Panc1 (cell line): Measurements from ENCODE around the gene FGR. TPM values are rescaled to one million over a fixed set of nuclear protein-coding genes. Genes with fewer than 3 reads are reported as not detected.

Experiments
- ATAC-seq: fragments of 200-7000 bp; cut with Tn5 transposase; 2 replicates; pipeline ENCODE4 v1.9.1; 2020; ENCODE audit warnings: mild to moderate bottlenecking, moderate library complexity
- BruUV-seq: library from RNA; stranded (reverse); fragments of 400-500 nt; replicated peaks from 2 replicates; lab custom pipeline; 2021; lab: Mats Ljungman, UMichigan
- CTCF ChIA-PET: fragments of 300-600 bp; sonication (Branson Sonifier 250); formaldehyde crosslinking; loops from one replicate; lab custom pipeline; 2022; ENCODE audit warnings: antibody characterized with exemption; lab: Charles Lee
- POLR2A ChIA-PET: fragments of 300-600 bp; sonication (Branson Sonifier 250); formaldehyde crosslinking; loops from one replicate; lab custom pipeline; 2022; ENCODE audit warnings: antibody characterized with exemption; lab: Charles Lee
- DNase-seq: peaks from one replicate; pipeline ENCODE4 v3.0.0-alpha.2; 2010; ENCODE audit warnings: low read depth, low spot score
- H3K27ac ChIP-seq: 2 replicates; pipeline ENCODE4 v1.5.1; 2011; ENCODE audit warnings: mild to moderate bottlenecking, low read length, inconsistent platforms
- H3K27me3 ChIP-seq: fragments of 200-500 bp; sonication (Bioruptor generic); 2 replicates; pipeline ENCODE4 v1.6.0; 2014; ENCODE audit warnings: low read length, inconsistent platforms; ENCODE audit not compliant: control insufficient read depth, insufficient read depth
- H3K36me3 ChIP-seq: fragments of 200-500 bp; sonication (Bioruptor generic); 2 replicates; pipeline ENCODE4 v1.5.1; 2014; ENCODE audit warnings: inconsistent platforms, mild to moderate bottlenecking, low read length, moderate library complexity; ENCODE audit not compliant: control insufficient read depth, insufficient read depth
- H3K4me1 ChIP-seq: 2 replicates; pipeline ENCODE4 v1.5.1; 2011; ENCODE audit warnings: inconsistent platforms, mild to moderate bottlenecking, low read length, moderate library complexity; ENCODE audit not compliant: control insufficient read depth, insufficient read depth
- H3K4me3 ChIP-seq, 2 experiments: 2 replicates each; pipeline ENCODE4 v1.5.1; 2011 to 2012; ENCODE audit warnings: low read depth in 2 of 2, low read length in 2 of 2, mild to moderate bottlenecking in 2 of 2, inconsistent platforms in 1 of 2, moderate library complexity in 1 of 2
- H3K9me3 ChIP-seq: fragments of 200-500 bp; sonication (Bioruptor generic); 2 replicates; pipeline ENCODE4 v1.5.1; 2014; ENCODE audit warnings: low read depth, mild to moderate bottlenecking, inconsistent platforms, low read length, moderate library complexity; ENCODE audit not compliant: control insufficient read depth, insufficient read depth
- CTCF ChIP-seq: fragments of 450-650 bp; IDR thresholded peaks from 2 replicates; pipeline ENCODE4 v1.5.1; 2017; ENCODE audit warnings: mild to moderate bottlenecking
- POLR2AphosphoS5 ChIP-seq: IDR thresholded peaks from 2 replicates; pipeline ENCODE4 v1.6.1; 2012; ENCODE audit warnings: mild to moderate bottlenecking, low read depth, low read length, moderate library complexity
- REST ChIP-seq, 2 experiments: IDR thresholded peaks; 2 replicates each; pipeline ENCODE4 v1.6.1; 2011 to 2012; ENCODE audit warnings: low read depth in 2 of 2, control low read depth in 1 of 2, low read length in 1 of 2, mild to moderate bottlenecking in 1 of 2, moderate library complexity in 1 of 2; ENCODE audit not compliant: insufficient read depth in 1 of 2
- SIN3A ChIP-seq: IDR thresholded peaks from 2 replicates; pipeline ENCODE4 v1.6.1; 2012; ENCODE audit warnings: low read depth, mild to moderate bottlenecking, low read length, moderate library complexity, borderline replicate concordance; ENCODE audit not compliant: insufficient read depth
- TCF7L2 ChIP-seq: IDR thresholded peaks from 2 replicates; pipeline ENCODE4 v1.6.1; 2011; ENCODE audit warnings: mild to moderate bottlenecking, low read depth, low read length, inconsistent platforms
- in situ Hi-C: cut with HindIII; loops from 2 replicates; pipeline ENCODE4 v1.10.0; 2016; ENCODE audit warnings: low sequenced_read_pairs, low pct_unique_long_range_greater_than_20kb
- intact Hi-C: fragments of 100-400 bp; cut with micrococcal nuclease; formaldehyde crosslinking; loops from one replicate; pipeline ENCODE4 v1.10.0; 2022; ENCODE audit not compliant: unreplicated experiment
- total RNA-seq: library from RNA; stranded (reverse); gene quantifications from one replicate; pipeline ENCODE4 v1.2.1, GENCODE V29; 2021; ENCODE audit not compliant: unreplicated experiment

Gene FGR
- total RNA-seq, 1 experiment from 2014 or later, result 0.18 TPM

GRCh38 chr1:27658951-27659496 is 24.0 kb upstream of the FGR start:
- intact Hi-C loops, result no loop called here
- ChIA-PET POLR2A (no interaction called here), CTCF (interaction anchor here (0.5 kb wide), 1 partner anchor 44 kb away, joined by 3 read pairs; no protein-coding TSS in a partner anchor)
- no TSS peak for BruUV-seq
- H3K9me3 ChIP-seq, result no peaks in the 10 kb centered on the region
- H3K4me1 ChIP-seq, result peaks cover 18% of the 10 kb centered on the region
- H3K27me3 ChIP-seq, result no peaks in the 10 kb centered on the region
- DNase-seq (no peak), ATAC-seq (peak; percentile 10; the same call in 1 of the 2 replicates)
- in situ Hi-C loops, result no loop called here
- H3K4me3 ChIP-seq, result peak overlapping the region; percentile 46 to 58
- TF ChIP-seq SIN3A, result no peak
- no peak for TF ChIP-seq TCF7L2
- TF ChIP-seq POLR2AphosphoS5, result no peak
- TF ChIP-seq REST (IDR thresholded peaks at IDR 0.05; ENCODE audit: insufficient read depth in 1 of 2, low read depth in 2 of 2, low read length in 1 of 2), result no peak
- no peak for TF ChIP-seq CTCF
- peak overlapping the region; percentile 54; the same call in 1 of the 2 replicates for H3K27ac ChIP-seq
- H3K36me3 ChIP-seq, result no peaks in the 10 kb centered on the region

- no TSS peak for BruUV-seq
- H3K4me1 ChIP-seq, result peaks cover 12% of the 10 kb centered on the region
- in situ Hi-C loops, result no loop called here
Measured at GRCh38 chr1:27656157-27656893, 21.3 kb upstream of the FGR start.

More at GRCh38 chr1:27656157-27656893, 21.3 kb upstream of the FGR start:
- Histone ChIP-seq H3K9me3 (no peaks in the 10 kb centered on the region), H3K27ac (no peak overlapping the region), H3K4me3 (no peak overlapping the region), H3K27me3 (no peaks in the 10 kb centered on the region), H3K36me3 (no peaks in the 10 kb centered on the region)
- no peak for DNase-seq
- intact Hi-C loops, result no loop called here
- ATAC-seq, result no peak
- TF ChIP-seq CTCF (no peak), TCF7L2 (no peak), POLR2AphosphoS5 (no peak), SIN3A (no peak), REST (IDR thresholded peaks at IDR 0.05; ENCODE audit: insufficient read depth in 1 of 2, low read depth in 2 of 2, low read length in 1 of 2) (no peak)
- ChIA-PET POLR2A (no interaction called here), CTCF (interaction anchor here (1.4 kb wide), 1 partner anchor 51 kb away, joined by 6 read pairs; no protein-coding TSS in a partner anchor)
